ENCODE data around the gene MFSD6.
A peak's percentile ranks its signal among the peaks of the same experiment; 100 is the strongest.

Gene MFSD6

GRCh38 chr2:190407662-190408537 is at the start of gene MFSD6:
TSS of gene MFSD6 (plus strand) at chr2:190408355. CDS start at chr2:190436030, 27,675 bp downstream.
- peak; percentile 87 for DNase-seq (ENCODE audit: low spot score)
- TF ChIP-seq CTCF (IDR thresholded peaks at IDR 0.05; ENCODE audit: extremely low read depth, missing control alignments): no peak

GRCh38 chr2:190358655-190359448 is 49.3 kb upstream of the MFSD6 start:
- DNase-seq (ENCODE audit: low spot score): peak; percentile 12

DNA sequence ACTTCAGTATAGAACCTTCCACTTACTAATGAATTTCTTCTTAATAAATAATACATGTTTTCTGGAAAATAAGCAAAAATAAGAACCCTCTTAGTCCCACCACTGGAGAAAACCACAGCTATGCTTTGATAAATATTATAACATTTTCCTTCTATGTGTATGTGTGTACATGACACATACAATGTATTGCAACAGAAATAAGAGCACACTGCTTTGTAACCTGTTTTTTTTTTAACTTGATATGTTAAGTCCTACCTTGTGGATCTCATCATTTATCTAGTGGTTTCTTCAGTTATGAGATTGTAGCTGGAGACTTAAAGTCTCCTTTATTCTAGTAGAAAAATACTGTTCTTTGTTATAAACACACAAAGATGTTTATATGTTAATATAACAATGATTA is 47.6 kb upstream of the MFSD6 start:
- no peak for DNase-seq (ENCODE audit: low spot score)
- TF ChIP-seq CTCF (IDR thresholded peaks at IDR 0.05; ENCODE audit: extremely low read depth, missing control alignments): no peak

GRCh38 chr2:190360965-190361364 is 47.2 kb upstream of the MFSD6 start:
- DNase-seq (ENCODE audit: low spot score): no peak
- no peak for TF ChIP-seq CTCF (IDR thresholded peaks at IDR 0.05; ENCODE audit: extremely low read depth, missing control alignments)

GRCh38 chr2:190361572-190361971 is 46.6 kb upstream of the MFSD6 start:
- no peak for TF ChIP-seq CTCF (IDR thresholded peaks at IDR 0.05; ENCODE audit: extremely low read depth, missing control alignments)
- DNase-seq (ENCODE audit: low spot score): no peak

GRCh38 chr2:190362894-190363293 is 45.3 kb upstream of the MFSD6 start:
- TF ChIP-seq CTCF (IDR thresholded peaks at IDR 0.05; ENCODE audit: extremely low read depth, missing control alignments): no peak
- no peak for DNase-seq (ENCODE audit: low spot score)

- DNase-seq (ENCODE audit: low spot score): no peak
- no peak for TF ChIP-seq CTCF (IDR thresholded peaks at IDR 0.05; ENCODE audit: extremely low read depth, missing control alignments)
These were observed 42.5 kb upstream of the MFSD6 start for GRCh38 chr2:190365499-190366204.

Data from GM20000 (cell line).